ENCODE measurements around the gene HMGB2. TPM values are rescaled to one million over a fixed set of nuclear protein-coding genes. Genes with fewer than 3 reads are reported as not detected.

The HMGB2 gene
- total RNA-seq, 1 donor from 2014 or later = 36.1 TPM

GRCh38 chr4:173367946-173368345 is 33.8 kb upstream of the HMGB2 start:
- peaks cover 0 to 7% of the 10 kb centered on the region in 2 donors for H3K4me1 ChIP-seq
- H3K4me3 ChIP-seq = peak overlapping the region; percentile 28 to 79
- peak overlapping the region in 1 of 2 donors; percentile 19 for H3K27ac ChIP-seq
- DNase-seq (ENCODE audit: low spot score in 2 of 2) = no peak
- no peaks in the 10 kb centered on the region for H3K27me3 ChIP-seq
- H3K9me3 ChIP-seq = no peaks in the 10 kb centered on the region
- TF ChIP-seq CTCF (IDR thresholded peaks at IDR 0.05) = no peak
- H3K36me3 ChIP-seq = no peaks in the 10 kb centered on the region
- intact Hi-C loops (cut with DNase I) = loop anchor here (5.0 kb wide), 1 partner anchor 51 kb away; no protein-coding TSS in a partner anchor

GRCh38 chr4:173367285-173367684 is 33.1 kb upstream of the HMGB2 start:
- Histone ChIP-seq H3K27ac (peak overlapping the region in 1 of 2 donors; percentile 58), H3K4me3 (peak overlapping the region in 1 of 2 donors; percentile 79), H3K27me3 (no peaks in the 10 kb centered on the region), H3K4me1 (peaks cover 0 to 7% of the 10 kb centered on the region in 2 donors), H3K9me3 (no peaks in the 10 kb centered on the region), H3K36me3 (no peaks in the 10 kb centered on the region)
- intact Hi-C loops (cut with DNase I) = loop anchor here (5.0 kb wide), 1 partner anchor 50 kb away; no protein-coding TSS in a partner anchor
- no peak for DNase-seq (ENCODE audit: low spot score in 2 of 2)
- TF ChIP-seq CTCF (IDR thresholded peaks at IDR 0.05) = no peak

GRCh38 chr4:173365359-173365996 is 31.3 kb upstream of the HMGB2 start:
- no peaks in the 10 kb centered on the region for H3K9me3 ChIP-seq
- H3K36me3 ChIP-seq = no peaks in the 10 kb centered on the region
- no peak for DNase-seq (ENCODE audit: low spot score in 2 of 2)
- H3K27ac ChIP-seq = peak overlapping the region in 1 of 2 donors; percentile 14
- no peak for TF ChIP-seq CTCF (IDR thresholded peaks at IDR 0.05)
- no peaks in the 10 kb centered on the region for H3K27me3 ChIP-seq
- no peak overlapping the region for H3K4me3 ChIP-seq
- H3K4me1 ChIP-seq = peaks cover 0 to 7% of the 10 kb centered on the region in 2 donors
- intact Hi-C loops (cut with DNase I) = loop anchor here (5.0 kb wide), 1 partner anchor 48 kb away; no protein-coding TSS in a partner anchor

- TF ChIP-seq CTCF (IDR thresholded peaks at IDR 0.05) = no peak
- DNase-seq (ENCODE audit: low spot score in 2 of 2) = no peak
- no peaks in the 10 kb centered on the region for H3K9me3 ChIP-seq
- H3K27me3 ChIP-seq = no peaks in the 10 kb centered on the region
- no peaks in the 10 kb centered on the region for H3K36me3 ChIP-seq
- peaks cover 0 to 5% of the 10 kb centered on the region in 2 donors for H3K4me1 ChIP-seq
- intact Hi-C loops (cut with DNase I) = no loop called here
- H3K27ac ChIP-seq = no peak overlapping the region
- no peak overlapping the region for H3K4me3 ChIP-seq
Observed at GRCh38 chr4:173362666-173363065, 28.5 kb upstream of the HMGB2 start.

GRCh38 chr4:173360587-173361221 is 26.5 kb upstream of the HMGB2 start:
- intact Hi-C loops (cut with DNase I) = no loop called here
- H3K27me3 ChIP-seq = no peaks in the 10 kb centered on the region
- no peak overlapping the region for H3K27ac ChIP-seq
- DNase-seq (ENCODE audit: low spot score in 2 of 2) = no peak
- H3K36me3 ChIP-seq = no peaks in the 10 kb centered on the region
- H3K9me3 ChIP-seq = no peaks in the 10 kb centered on the region
- H3K4me3 ChIP-seq = no peak overlapping the region
- TF ChIP-seq CTCF (IDR thresholded peaks at IDR 0.05) = peak in 2 of 3 experiments; percentile 21 to 38
- H3K4me1 ChIP-seq = no peaks in the 10 kb centered on the region
